HEK293 (cell line): Measurements from ENCODE around the gene MAP3K14.
A peak's percentile ranks its signal among the peaks of the same experiment; 100 is the strongest.

Experiments
- CTCF ChIA-PET: fragments of 350-600 bp; formaldehyde crosslinking; extraction: SDS; loops from one replicate; lab custom pipeline; 2021; ENCODE audit warnings: antibody characterized with exemption; lab: Yijun Ruan, JAX
- POLR2A ChIA-PET: fragments of 300-600 bp; formaldehyde crosslinking; extraction: SDS; loops from one replicate; lab custom pipeline; 2020; ENCODE audit warnings: antibody characterized with exemption, inconsistent platforms; lab: Yijun Ruan, JAX
- H3K27ac ChIP-seq: fragments of 200-500 bp; sonication (Bioruptor generic); 2 replicates; pipeline ENCODE4 v1.5.1; 2014; ENCODE audit warnings: low read depth, low read length, control low read depth, inconsistent platforms; ENCODE audit errors: extremely low read depth
- H3K36me3 ChIP-seq, 2 experiments: fragments of 200-500 bp in 1 of 2; sonication (Bioruptor generic) in 1 of 2; 1 replicate in 1 of 2; 2 replicates in 1 of 2; pipeline ENCODE4 v1.5.1; 2014 to 2017; ENCODE audit warnings: inconsistent platforms in 2 of 2, low read length in 2 of 2; ENCODE audit not compliant: control insufficient read depth in 2 of 2, insufficient read depth in 1 of 2
- H3K4me1 ChIP-seq: fragments of 200-500 bp; sonication (Bioruptor generic); 2 replicates; pipeline ENCODE4 v1.5.1; 2014; ENCODE audit warnings: mild to moderate bottlenecking, low read length, inconsistent platforms; ENCODE audit not compliant: control insufficient read depth, insufficient read depth
- H3K4me3 ChIP-seq: 2 replicates; pipeline ENCODE4 v1.5.1; 2011; ENCODE audit warnings: low read depth, mild to moderate bottlenecking, control low read depth, low read length, moderate library complexity
- H3K9me3 ChIP-seq: fragments of 200-500 bp; sonication (Bioruptor generic); 2 replicates; pipeline ENCODE4 v1.5.1; 2014; ENCODE audit warnings: low read depth, low read length, inconsistent platforms; ENCODE audit not compliant: control insufficient read depth, insufficient read depth
- FEZF1 ChIP-seq: fragments of 450-650 bp; formaldehyde crosslinking; IDR thresholded peaks from 2 replicates; pipeline ENCODE4 v1.5.1; 2016; ENCODE audit warnings: missing biosample characterization, missing genetic modification characterization
- GFI1B ChIP-seq: fragments of 450-650 bp; formaldehyde crosslinking; IDR thresholded peaks from 2 replicates; pipeline ENCODE4 v1.5.1; 2016; ENCODE audit warnings: missing biosample characterization, missing genetic modification characterization
- KLF7 ChIP-seq: fragments of 450-650 bp; formaldehyde crosslinking; IDR thresholded peaks from 2 replicates; pipeline ENCODE4 v1.5.1; 2016; ENCODE audit warnings: missing biosample characterization, missing genetic modification characterization, borderline replicate concordance
- SCRT1 ChIP-seq: fragments of 450-650 bp; formaldehyde crosslinking; IDR thresholded peaks from 2 replicates; pipeline ENCODE4 v1.5.1; 2016; ENCODE audit warnings: missing biosample characterization, missing genetic modification characterization, borderline replicate concordance
- SP2 ChIP-seq: fragments of 450-650 bp; formaldehyde crosslinking; IDR thresholded peaks from 2 replicates; pipeline ENCODE4 v1.5.1; 2016; ENCODE audit warnings: missing biosample characterization, missing genetic modification characterization
- ZFP41 ChIP-seq: fragments of 450-650 bp; formaldehyde crosslinking; IDR thresholded peaks from 2 replicates; pipeline ENCODE4 v1.5.1; 2016; ENCODE audit warnings: missing biosample characterization, missing genetic modification characterization, borderline replicate concordance
- ZFP69B ChIP-seq: fragments of 450-650 bp; formaldehyde crosslinking; IDR thresholded peaks from 2 replicates; pipeline ENCODE4 v1.5.1; 2016; ENCODE audit warnings: missing biosample characterization, missing genetic modification characterization
- ZNF2 ChIP-seq: fragments of 450-650 bp; formaldehyde crosslinking; IDR thresholded peaks from 2 replicates; pipeline ENCODE4 v1.5.1; 2016; ENCODE audit warnings: missing biosample characterization, missing genetic modification characterization
- ZNF23 ChIP-seq: fragments of 450-650 bp; formaldehyde crosslinking; IDR thresholded peaks from 2 replicates; pipeline ENCODE4 v1.5.1; 2016; ENCODE audit warnings: missing biosample characterization, missing genetic modification characterization, borderline replicate concordance
- ZNF24 ChIP-seq: fragments of 450-650 bp; formaldehyde crosslinking; IDR thresholded peaks from 2 replicates; pipeline ENCODE4 v1.5.1; 2016; ENCODE audit warnings: missing biosample characterization, missing genetic modification characterization
- ZNF335 ChIP-seq: fragments of 450-650 bp; formaldehyde crosslinking; conservative IDR thresholded peaks from 2 replicates; pipeline ENCODE4 v1.5.1; 2016; ENCODE audit warnings: missing biosample characterization, missing genetic modification characterization
- ZNF354C ChIP-seq: fragments of 450-650 bp; formaldehyde crosslinking; IDR thresholded peaks from 2 replicates; pipeline ENCODE4 v1.5.1; 2016; ENCODE audit warnings: missing biosample characterization, missing genetic modification characterization, low read depth, borderline replicate concordance
- ZNF416 ChIP-seq: fragments of 450-650 bp; formaldehyde crosslinking; IDR thresholded peaks from 2 replicates; pipeline ENCODE4 v1.5.1; 2016; ENCODE audit warnings: missing biosample characterization, missing genetic modification characterization
- ZNF510 ChIP-seq: fragments of 450-650 bp; formaldehyde crosslinking; IDR thresholded peaks from 2 replicates; pipeline ENCODE4 v1.5.1; 2018; ENCODE audit warnings: mild to moderate bottlenecking, missing genetic modification characterization, missing biosample characterization; ENCODE audit not compliant: insufficient replicate concordance
- ZNF518A ChIP-seq: fragments of 450-650 bp; formaldehyde crosslinking; conservative IDR thresholded peaks from 2 replicates; pipeline ENCODE4 v1.5.1; 2016; ENCODE audit warnings: low read depth, missing biosample characterization, missing genetic modification characterization
- ZNF561 ChIP-seq: fragments of 450-650 bp; IDR thresholded peaks from 2 replicates; pipeline ENCODE4 v1.5.1; 2018; ENCODE audit warnings: missing biosample characterization, missing genetic modification characterization, borderline replicate concordance
- ZNF621 ChIP-seq: fragments of 450-650 bp; formaldehyde crosslinking; IDR thresholded peaks from 2 replicates; pipeline ENCODE4 v1.5.1; 2017; ENCODE audit warnings: missing biosample characterization, missing genetic modification characterization
- ZNF658 ChIP-seq: fragments of 450-650 bp; formaldehyde crosslinking; IDR thresholded peaks from 2 replicates; pipeline ENCODE4; 2016; ENCODE audit warnings: missing biosample characterization, missing genetic modification characterization
- ZNF707 ChIP-seq: fragments of 450-650 bp; formaldehyde crosslinking; IDR thresholded peaks from 2 replicates; pipeline ENCODE4 v1.5.1; 2016; ENCODE audit warnings: missing biosample characterization, missing genetic modification characterization
- ZNF777 ChIP-seq: fragments of 450-650 bp; formaldehyde crosslinking; IDR thresholded peaks from 2 replicates; pipeline ENCODE4 v1.5.1; 2017; ENCODE audit warnings: missing biosample characterization, missing genetic modification characterization, borderline replicate concordance
- TF ChIP-seq, protein P1 (sequence below): fragments of 450-650 bp; formaldehyde crosslinking; IDR thresholded peaks from 2 replicates; pipeline ENCODE4 v1.5.1; 2016; ENCODE audit warnings: missing biosample characterization, missing genetic modification characterization
- TF ChIP-seq, protein P2 (sequence below): fragments of 450-650 bp; formaldehyde crosslinking; IDR thresholded peaks from 2 replicates; pipeline ENCODE4 v1.5.1; 2016; ENCODE audit warnings: missing biosample characterization, missing genetic modification characterization
- TF ChIP-seq, protein P3 (sequence below): fragments of 450-650 bp; formaldehyde crosslinking; IDR thresholded peaks from 2 replicates; pipeline ENCODE4 v1.5.1; 2016; ENCODE audit warnings: missing biosample characterization, missing genetic modification characterization

The MAP3K14 gene

GRCh38 chr17:45248132-45248957, 68.5 kb downstream of the MAP3K14 start (continued):
- no peak for TF ChIP-seq ZNF518A
- no peak for TF ChIP-seq ZNF23
- no peak for TF ChIP-seq ZNF707 (tag by site-specific recombination)
- TF ChIP-seq ZNF2: no peak
- TF ChIP-seq ZNF621 (tag by site-specific recombination): no peak
- TF ChIP-seq, all 188 proteins: peak for 10

- Histone ChIP-seq H3K27ac (peak overlapping the region; percentile 80), H3K36me3 (peaks cover 0 to 11% of the 10 kb centered on the region in 2 experiments; a peak in 2 of 3 replicates), H3K4me1 (peaks cover 2% of the 10 kb centered on the region), H3K9me3 (no peaks in the 10 kb centered on the region), H3K4me3 (peak overlapping the region; percentile 67)
- ChIA-PET CTCF (interaction anchor here (0.5 to 5.6 kb wide), 18 partner anchors 8 to 330 kb away, joined by 3 to 37 read pairs (median 4); partner anchors contain the start of genes ACBD4 and MAP3K14), POLR2A (interaction anchor here (1.0 to 2.3 kb wide), 9 partner anchors 9 to 178 kb away, joined by 3 to 15 read pairs (median 4); partner anchors contain the start of genes HEXIM1 and HEXIM2)
- TF ChIP-seq FEZF1 (tag by site-specific recombination) (0 out of 2 replicates have a peak, but pooled peaks have one; percentile 29), ZNF24 (tag by site-specific recombination) (peak; percentile 77; the same call in 1 of the 2 replicates), SP2 (tag by site-specific recombination) (peak; percentile 98), ZFP41 (tag by site-specific recombination) (no peak), ZNF416 (tag by site-specific recombination) (no peak), ZNF354C (tag by site-specific recombination) (no peak), ZNF561 (tag by site-specific recombination) (peak; percentile 65; the same call in 1 of the 2 replicates), SCRT1 (tag by site-specific recombination) (no peak), GFI1B (tag by site-specific recombination) (no peak), ZNF658 (tag by site-specific recombination) (no peak), ZNF335 (tag by site-specific recombination) (peak; percentile 89), ZNF510 (tag by site-specific recombination) (no peak), KLF7 (peak; percentile 92), ZNF777 (0 out of 2 replicates have a peak, but pooled peaks have one; percentile 95), ZFP69B (peak; percentile 68)
- TF ChIP-seq, protein P1, sequence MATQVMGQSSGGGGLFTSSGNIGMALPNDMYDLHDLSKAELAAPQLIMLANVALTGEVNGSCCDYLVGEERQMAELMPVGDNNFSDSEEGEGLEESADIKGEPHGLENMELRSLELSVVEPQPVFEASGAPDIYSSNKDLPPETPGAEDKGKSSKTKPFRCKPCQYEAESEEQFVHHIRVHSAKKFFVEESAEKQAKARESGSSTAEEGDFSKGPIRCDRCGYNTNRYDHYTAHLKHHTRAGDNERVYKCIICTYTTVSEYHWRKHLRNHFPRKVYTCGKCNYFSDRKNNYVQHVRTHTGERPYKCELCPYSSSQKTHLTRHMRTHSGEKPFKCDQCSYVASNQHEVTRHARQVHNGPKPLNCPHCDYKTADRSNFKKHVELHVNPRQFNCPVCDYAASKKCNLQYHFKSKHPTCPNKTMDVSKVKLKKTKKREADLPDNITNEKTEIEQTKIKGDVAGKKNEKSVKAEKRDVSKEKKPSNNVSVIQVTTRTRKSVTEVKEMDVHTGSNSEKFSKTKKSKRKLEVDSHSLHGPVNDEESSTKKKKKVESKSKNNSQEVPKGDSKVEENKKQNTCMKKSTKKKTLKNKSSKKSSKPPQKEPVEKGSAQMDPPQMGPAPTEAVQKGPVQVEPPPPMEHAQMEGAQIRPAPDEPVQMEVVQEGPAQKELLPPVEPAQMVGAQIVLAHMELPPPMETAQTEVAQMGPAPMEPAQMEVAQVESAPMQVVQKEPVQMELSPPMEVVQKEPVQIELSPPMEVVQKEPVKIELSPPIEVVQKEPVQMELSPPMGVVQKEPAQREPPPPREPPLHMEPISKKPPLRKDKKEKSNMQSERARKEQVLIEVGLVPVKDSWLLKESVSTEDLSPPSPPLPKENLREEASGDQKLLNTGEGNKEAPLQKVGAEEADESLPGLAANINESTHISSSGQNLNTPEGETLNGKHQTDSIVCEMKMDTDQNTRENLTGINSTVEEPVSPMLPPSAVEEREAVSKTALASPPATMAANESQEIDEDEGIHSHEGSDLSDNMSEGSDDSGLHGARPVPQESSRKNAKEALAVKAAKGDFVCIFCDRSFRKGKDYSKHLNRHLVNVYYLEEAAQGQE: no peak
- TF ChIP-seq, protein P2, sequence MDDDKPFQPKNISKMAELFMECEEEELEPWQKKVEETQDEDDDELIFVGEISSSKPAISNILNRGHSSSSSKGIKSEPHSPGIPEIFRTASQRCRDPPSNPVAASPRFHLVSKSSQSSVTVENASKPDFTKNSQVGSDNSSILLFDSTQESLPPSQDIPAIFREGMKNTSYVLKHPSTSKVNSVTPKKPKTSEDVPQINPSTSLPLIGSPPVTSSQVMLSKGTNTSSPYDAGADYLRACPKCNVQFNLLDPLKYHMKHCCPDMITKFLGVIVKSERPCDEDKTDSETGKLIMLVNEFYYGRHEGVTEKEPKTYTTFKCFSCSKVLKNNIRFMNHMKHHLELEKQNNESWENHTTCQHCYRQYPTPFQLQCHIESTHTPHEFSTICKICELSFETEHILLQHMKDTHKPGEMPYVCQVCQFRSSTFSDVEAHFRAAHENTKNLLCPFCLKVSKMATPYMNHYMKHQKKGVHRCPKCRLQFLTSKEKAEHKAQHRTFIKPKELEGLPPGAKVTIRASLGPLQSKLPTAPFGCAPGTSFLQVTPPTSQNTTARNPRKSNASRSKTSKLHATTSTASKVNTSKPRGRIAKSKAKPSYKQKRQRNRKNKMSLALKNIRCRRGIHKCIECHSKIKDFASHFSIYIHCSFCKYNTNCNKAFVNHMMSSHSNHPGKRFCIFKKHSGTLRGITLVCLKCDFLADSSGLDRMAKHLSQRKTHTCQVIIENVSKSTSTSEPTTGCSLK: no peak
- TF ChIP-seq, protein P3, sequence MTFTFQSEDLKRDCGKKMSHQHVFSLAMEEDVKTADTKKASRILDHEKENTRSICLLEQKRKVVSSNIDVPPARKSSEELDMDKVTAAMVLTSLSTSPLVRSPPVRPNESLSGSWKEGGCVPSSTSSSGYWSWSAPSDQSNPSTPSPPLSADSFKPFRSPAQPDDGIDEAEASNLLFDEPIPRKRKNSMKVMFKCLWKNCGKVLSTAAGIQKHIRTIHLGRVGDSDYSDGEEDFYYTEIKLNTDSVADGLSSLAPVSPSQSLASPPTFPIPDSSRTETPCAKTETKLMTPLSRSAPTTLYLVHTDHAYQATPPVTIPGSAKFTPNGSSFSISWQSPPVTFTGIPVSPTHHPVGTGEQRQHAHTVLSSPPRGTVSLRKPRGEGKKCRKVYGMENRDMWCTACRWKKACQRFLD (tag by site-specific recombination): no peak
Observed at GRCh38 chr17:45247429-45248131, 69.2 kb downstream of the MAP3K14 start.
